LNCAP (cell line): ENCODE results near the gene PPP2R5D.

Experiments
- TF ChIP-seq, protein P1 (sequence below): fragments of 450-650 bp; IDR thresholded peaks from 2 replicates; pipeline ENCODE4 v1.5.1; 2017; ENCODE audit warnings: mild to moderate bottlenecking

PPP2R5D gene

DNA sequence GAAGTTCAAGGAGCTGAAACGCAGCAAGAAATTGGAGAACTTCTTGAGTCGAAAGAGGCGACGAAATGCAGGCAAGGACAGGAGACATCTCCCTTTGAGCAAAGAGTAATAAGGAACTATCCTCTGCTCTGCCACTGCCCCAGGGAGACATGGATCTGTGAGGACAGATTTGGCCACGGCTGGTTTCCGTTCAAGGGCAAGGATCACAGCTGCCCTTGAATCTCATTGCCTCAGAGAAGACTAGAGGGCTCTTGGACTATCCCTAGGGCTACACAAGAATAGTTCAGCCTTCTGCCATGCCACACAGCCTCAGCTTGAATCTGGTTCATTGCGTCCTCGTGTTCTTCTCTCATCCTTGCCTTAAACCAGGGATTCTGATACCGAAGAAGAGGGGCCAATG lies 44.8 kb downstream of the PPP2R5D start:
- TF ChIP-seq, protein P1, sequence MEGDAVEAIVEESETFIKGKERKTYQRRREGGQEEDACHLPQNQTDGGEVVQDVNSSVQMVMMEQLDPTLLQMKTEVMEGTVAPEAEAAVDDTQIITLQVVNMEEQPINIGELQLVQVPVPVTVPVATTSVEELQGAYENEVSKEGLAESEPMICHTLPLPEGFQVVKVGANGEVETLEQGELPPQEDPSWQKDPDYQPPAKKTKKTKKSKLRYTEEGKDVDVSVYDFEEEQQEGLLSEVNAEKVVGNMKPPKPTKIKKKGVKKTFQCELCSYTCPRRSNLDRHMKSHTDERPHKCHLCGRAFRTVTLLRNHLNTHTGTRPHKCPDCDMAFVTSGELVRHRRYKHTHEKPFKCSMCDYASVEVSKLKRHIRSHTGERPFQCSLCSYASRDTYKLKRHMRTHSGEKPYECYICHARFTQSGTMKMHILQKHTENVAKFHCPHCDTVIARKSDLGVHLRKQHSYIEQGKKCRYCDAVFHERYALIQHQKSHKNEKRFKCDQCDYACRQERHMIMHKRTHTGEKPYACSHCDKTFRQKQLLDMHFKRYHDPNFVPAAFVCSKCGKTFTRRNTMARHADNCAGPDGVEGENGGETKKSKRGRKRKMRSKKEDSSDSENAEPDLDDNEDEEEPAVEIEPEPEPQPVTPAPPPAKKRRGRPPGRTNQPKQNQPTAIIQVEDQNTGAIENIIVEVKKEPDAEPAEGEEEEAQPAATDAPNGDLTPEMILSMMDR = no peak

DNA sequence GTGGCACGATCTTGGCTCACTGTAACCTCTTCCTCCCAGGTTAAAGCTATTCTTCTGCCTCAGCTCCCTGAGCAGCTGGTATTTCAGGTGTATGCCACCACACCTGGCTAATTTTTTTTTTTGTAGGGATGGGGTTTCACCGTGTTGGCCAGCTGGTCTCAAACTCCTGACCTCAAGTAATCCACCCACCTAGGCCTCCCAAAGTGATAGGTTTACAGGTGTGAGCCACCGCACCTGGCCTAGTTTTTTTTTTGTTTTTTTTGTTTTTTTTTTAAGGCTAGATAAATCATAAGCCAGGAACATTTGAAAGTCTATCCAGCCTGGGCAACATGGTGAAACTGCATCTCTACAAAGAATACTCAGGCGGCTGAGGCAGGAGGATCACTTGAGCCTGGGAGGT lies 48.0 kb downstream of the PPP2R5D start:
- TF ChIP-seq, protein P1 = no peak

DNA sequence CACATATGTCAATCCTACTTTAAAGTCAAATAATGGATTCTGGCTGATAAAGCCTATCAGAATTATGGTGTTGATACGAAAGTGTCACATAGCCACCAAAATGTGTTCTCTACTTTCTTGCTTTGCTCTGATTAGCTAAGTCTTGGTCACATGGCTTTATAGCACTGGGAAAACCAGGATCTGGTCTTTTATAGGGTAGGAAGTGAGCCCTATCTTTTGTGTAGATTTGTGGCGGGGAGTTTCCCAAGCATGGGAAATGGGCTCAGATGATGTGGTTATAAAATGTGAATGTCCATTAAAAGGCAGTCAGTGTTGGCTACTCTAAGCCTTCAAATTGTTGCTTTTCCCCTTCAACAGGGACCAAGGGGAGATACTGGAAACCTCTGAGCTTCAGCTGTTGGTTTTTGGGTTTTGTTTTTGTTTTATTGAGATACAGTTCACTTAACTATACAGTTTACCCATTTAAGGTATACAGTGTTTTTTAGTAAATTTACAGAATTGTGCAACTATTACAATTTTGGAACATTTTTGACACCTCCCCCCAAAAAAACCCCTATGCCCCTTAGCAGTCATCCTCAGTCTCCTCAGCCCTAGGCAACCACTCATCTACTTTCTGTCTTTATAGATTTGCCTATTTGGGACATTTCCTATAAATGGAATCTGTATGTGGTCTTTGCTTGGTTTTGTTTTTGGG lies 49.3 kb downstream of the PPP2R5D start:
- TF ChIP-seq, protein P1 = no peak

DNA sequence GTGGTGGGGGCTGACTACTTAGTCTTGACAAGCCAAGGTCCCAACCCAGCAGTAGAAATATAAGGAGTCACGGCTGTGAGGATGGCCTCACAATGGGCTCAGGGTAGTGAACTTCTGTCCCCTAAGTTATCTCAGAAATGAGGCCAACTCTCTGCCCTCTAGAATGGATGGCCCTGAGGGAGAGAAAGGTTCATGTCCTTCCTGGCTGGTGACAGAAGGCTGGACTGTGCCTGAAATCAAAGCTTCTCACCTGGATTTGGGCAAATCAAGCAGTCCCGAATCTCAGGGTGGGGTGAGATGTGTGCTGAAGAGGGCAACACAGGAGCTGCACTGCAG lies 49.8 kb downstream of the PPP2R5D start:
- TF ChIP-seq, protein P1 = no peak

DNA sequence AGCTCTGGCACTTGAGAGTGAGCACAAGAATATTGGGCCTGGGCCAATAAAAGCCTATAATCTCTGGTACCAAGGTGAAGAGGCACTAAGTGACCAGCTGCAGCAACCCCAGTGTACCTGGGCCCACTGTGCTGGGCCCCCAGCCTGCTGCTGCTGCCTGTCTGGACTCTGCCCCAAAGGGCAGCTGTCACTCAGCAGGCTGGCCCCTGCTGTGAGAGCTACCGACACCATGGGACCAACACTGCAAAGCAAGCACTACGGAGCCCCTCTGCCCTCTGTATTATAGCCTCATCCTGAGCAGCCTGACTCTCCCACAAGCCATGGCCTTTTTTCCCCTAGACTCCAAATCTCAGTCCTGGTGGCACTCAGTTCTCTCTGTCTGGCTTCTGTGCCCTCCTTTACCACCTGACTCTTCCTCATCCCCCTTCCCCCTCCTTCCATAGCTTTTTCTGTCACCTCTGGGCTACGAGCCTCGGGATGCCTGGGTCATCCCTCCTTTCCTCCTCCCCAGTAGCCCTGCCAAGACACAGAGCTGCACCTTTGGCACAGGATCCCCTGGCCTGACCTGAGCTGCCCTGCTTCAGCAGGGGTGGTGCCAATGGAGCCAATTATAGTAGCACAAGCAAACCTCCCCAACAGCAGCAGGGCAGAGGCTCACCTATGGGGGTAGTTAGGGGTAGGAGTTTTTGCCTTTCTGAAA lies 51.3 kb downstream of the PPP2R5D start:
- TF ChIP-seq, protein P1 = no peak

DNA sequence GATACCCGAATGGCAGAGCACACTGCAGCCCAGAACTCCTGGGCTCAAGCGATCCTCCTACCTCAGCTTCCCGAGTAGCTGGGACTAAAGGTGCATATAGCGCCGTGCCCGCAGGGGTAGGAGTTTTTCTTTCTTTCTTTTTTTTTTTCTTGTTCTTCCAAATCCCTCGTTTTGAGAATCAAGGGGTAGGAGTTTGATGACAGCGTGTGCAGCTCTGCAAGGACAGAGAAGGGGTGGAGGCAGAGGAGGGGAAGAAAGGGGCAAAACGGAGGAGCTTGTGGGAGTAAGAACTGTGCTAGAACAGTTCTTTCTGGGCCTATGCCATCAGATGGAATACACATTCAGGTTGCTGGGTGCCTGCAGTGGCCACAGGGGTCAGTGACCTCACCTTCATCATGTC lies 52.3 kb downstream of the PPP2R5D start:
- TF ChIP-seq, protein P1 = no peak

DNA sequence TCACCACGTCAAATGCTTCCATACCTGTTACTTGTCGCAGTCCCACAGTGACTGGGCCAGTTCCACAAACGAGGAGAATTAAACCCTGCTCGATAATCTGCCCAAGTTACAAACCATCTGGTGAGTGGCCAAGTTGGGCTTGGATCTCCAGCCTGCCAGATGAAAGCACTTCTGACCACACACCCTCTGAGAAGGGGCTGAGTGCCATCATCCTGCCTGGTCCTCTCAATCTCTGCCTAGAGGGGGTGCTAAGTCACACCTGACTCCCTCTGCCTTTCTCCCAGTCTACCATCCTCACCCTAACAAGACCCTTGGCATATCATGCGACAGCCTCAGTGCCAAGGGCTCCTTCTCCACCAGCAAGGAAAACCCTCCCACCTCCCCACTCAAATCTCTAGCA lies 52.8 kb downstream of the PPP2R5D start:
- TF ChIP-seq, protein P1 = no peak
